ENCODE data around the gene LONRF3.

Gene LONRF3

GRCh38 chrX:119041175-119041574 lies 66.8 kb downstream of the LONRF3 start:
- no peak for DNase-seq

GRCh38 chrX:119042040-119042439 lies 67.6 kb downstream of the LONRF3 start:
- DNase-seq = no peak

DNA sequence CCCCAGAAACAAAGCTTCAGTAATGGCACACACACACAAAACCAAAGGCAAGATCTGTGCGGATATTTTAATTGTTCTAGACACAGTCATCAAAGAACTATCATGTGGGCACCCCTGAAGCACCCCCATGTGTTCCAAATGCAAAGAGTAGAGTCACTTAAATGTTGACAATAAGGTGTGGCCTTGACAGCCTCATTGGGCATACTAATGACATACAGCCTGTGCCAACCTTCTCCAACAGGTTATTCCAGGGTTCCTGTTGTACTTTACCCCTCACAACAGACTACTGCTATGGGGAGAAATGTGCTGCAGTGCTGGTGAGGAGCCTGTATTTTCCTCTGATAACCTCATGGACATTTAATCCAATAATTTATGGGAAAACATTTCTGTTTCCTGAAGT lies 68.6 kb downstream of the LONRF3 start:
- DNase-seq = no peak

DNA sequence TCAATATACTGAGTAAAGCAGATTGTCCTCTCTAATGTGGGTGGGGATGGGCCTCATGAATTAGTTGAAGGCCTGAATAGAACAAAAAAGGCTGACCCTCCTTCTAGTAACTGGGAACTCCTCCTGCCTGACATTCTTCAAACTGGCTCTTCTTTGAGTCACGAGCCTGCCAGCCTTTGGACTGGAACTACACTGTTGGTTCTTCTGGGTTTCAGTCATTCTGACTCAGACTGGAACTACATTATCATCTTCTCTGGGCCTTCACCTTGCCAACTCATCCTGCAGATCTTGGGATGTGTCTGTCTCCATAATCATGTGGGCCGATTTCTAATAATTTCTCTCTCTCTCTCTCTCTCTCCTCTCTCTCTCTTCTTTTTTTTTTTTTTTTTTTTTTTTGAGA lies 71.5 kb downstream of the LONRF3 start:
- no peak for DNase-seq

GRCh38 chrX:119055687-119056086 lies 81.3 kb downstream of the LONRF3 start:
- no peak for DNase-seq

- DNase-seq = no peak
Observed at GRCh38 chrX:119062750-119063374, 88.4 kb downstream of the LONRF3 start.

DNA sequence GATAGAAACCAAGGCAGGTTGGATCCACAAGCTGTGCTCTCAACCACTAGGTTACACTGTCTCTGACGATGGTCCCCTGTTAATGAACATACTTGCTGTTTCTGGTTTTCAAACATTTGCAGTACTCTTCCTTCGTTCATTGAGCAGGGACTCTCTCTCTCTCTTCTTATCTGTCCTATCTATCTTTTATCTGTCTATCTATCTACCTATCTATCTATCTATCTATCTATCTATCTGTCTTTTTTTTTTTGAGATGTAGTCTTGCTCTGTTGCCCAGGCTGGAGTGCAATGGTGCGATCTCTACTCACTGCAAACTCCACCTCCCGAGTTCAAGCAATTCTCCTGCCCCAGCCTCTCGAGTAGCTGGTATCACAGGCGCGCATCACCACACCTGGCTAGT lies 89.0 kb downstream of the LONRF3 start:
- DNase-seq = no peak

DNA sequence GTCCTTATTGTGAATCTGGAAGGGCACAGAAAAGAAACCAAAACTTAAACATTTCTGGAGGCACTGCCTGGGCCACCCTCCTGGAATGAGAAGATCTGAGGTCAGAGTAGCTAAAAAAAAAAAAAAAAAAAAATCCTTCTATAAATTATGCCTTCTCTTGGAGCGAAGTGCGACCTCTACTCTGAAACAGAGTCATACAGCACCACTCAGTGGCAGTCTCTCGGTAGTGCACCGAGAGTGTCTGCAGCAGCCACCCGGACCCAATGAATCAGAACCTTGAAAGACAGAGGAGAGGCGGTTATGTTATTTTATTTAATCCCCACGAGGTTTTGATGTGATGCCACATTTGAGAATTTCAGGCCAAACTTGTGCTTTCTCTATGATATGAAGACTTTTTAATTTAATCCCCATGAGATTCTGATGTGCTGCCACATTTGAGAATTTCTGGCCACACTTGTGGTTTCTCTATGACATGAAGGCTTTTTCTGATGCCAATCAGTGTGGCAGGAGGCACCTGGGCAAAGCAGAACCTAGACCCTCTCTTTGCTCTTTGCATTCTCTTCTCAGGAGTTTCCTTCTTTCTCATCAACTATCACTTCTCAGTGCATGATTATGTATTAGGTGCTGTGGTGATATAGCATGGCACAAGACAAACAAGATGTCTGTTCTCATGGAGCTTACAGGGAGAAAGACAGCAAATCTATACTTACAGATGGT lies 92.8 kb downstream of the LONRF3 start:
- peak; percentile 34 for DNase-seq

Measured in activated CD4-positive, CD25-positive, alpha-beta regulatory T cell treated with anti-CD3 and anti-CD28 coated beads, Interleukin-2, amount 50 U/mL, for 72 hours (primary cell).